Fibroblast of mammary gland (primary cell): ENCODE data around the gene EGLN1.

Experiments used
- DNase-seq: peaks from one replicate; pipeline ENCODE4 v3.0.0-alpha.2; 2010; ENCODE audit warnings: low read depth
- H3K4me3 ChIP-seq: 2 replicates; pipeline ENCODE4 v1.5.1; 2011; ENCODE audit warnings: low read depth, mild to moderate bottlenecking, low read length, moderate library complexity; ENCODE audit not compliant: control insufficient read depth
- CTCF ChIP-seq: conservative IDR thresholded peaks from 2 replicates; pipeline ENCODE4 v1.5.1; 2011; ENCODE audit warnings: low read depth, low read length, inconsistent platforms; ENCODE audit not compliant: control insufficient read depth, insufficient read depth

Gene EGLN1

GRCh38 chr1:231428377-231428776 is 6.3 kb upstream of the EGLN1 start:
- no peak for TF ChIP-seq CTCF
- DNase-seq, result no peak
- H3K4me3 ChIP-seq, result no peak overlapping the region

GRCh38 chr1:231424950-231425805 is 3.1 kb upstream of the EGLN1 start:
- H3K4me3 ChIP-seq, result no peak overlapping the region
- TF ChIP-seq CTCF, result no peak
- no peak for DNase-seq

- no peak for DNase-seq
- H3K4me3 ChIP-seq, result no peak overlapping the region
- TF ChIP-seq CTCF, result no peak
Measured at GRCh38 chr1:231423648-231424047, 1.6 kb upstream of the EGLN1 start.

DNA sequence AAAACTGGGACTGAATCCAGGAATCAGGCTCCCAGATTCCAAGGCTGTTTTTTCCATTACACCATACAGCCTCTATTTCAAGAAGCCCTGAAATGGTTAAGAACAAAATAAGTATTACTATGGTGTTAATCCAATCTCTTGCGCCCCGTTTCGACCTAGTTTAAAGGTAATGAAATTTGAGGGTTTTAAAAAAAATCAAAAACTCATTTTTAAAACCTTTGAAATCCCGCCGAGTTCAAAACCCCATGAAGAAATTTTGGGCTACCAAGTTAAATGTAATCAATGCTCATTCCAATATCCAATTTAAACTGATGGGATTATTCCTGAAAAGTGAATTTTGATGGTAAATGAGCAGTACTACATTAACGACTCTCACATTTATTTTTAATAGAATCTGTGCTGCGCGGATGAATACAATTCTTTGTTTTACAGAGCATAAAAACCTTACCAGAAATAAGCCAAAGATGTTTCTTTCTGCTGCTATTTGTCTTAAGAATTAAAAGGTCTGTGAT is 767 bp upstream of the EGLN1 start:
- DNase-seq, result no peak
- H3K4me3 ChIP-seq, result peak overlapping the region; percentile 60
- TF ChIP-seq CTCF, result no peak

GRCh38 chr1:231421546-231421970 is 529 bp downstream of the EGLN1 start:
- peak overlapping the region; percentile 54 for H3K4me3 ChIP-seq
- no peak for DNase-seq

DNA sequence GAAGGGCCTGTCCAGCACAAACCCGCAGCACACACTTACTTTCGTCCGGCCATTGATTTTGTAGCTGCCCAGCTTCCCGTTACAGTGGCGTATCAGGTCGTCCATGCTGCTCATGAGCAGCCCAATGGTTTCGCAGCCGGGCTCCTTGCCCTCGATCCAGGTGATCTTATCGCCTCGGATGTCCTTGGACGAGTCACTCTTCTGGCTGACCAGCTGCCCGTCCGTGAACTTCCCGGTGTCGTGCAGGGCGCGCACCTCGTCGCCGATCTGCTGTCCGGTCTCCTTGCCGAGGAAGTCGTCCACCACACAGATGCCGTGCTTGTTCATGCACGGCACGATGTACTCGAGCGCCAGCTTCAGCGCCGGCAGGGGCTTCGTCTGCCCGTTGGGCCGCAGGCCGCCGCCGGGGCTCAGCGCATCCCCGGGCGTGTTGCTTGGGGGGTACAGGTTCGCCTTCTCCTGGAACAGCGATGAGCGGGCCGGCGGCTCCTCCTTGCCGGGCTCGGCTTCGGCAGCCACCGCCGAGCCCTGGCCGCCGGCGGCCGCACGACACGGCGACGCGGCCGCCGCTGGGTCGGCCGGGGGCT is 1.0 kb downstream of the EGLN1 start:
- peak; percentile 39 for DNase-seq
- peak overlapping the region; percentile 81 for H3K4me3 ChIP-seq
- no peak for TF ChIP-seq CTCF

More at GRCh38 chr1:231421546-231421970, 529 bp downstream of the EGLN1 start:
- TF ChIP-seq CTCF, result no peak
